Measurements from ENCODE around the gene IL20RA.

GRCh38 chr6:136983687-136984086 lies 61.1 kb downstream of the IL20RA start:
- TF ChIP-seq EZH2 (IDR thresholded peaks at IDR 0.05; ENCODE audit: low read depth, low read length, severe bottlenecking) = no peak
- no peak for TF ChIP-seq KDM4A (IDR thresholded peaks at IDR 0.05; ENCODE audit: low read depth, low read length, severe bottlenecking)
- no peak for TF ChIP-seq CTBP2 (IDR thresholded peaks at IDR 0.05; ENCODE audit: borderline replicate concordance, insufficient read depth, insufficient read length, low read length)
- TF ChIP-seq CTCF (IDR thresholded peaks at IDR 0.05; ENCODE audit: control extremely low read depth in 1 of 3, insufficient read depth in 1 of 3, low read depth in 1 of 3, low read length in 3 of 3) = no peak
- no peak for TF ChIP-seq CHD2 (IDR thresholded peaks at IDR 0.05; ENCODE audit: low read length)
- TF ChIP-seq ATF2 (IDR thresholded peaks at IDR 0.05; ENCODE audit: low read length) = no peak
- no peak for TF ChIP-seq HDAC6 (IDR thresholded peaks at IDR 0.05; ENCODE audit: low read depth, low read length)
- no peak for TF ChIP-seq POLR2A (IDR thresholded peaks at IDR 0.05; ENCODE audit: control extremely low read depth in 1 of 2, low read depth in 2 of 2, low read length in 2 of 2)
- no peak for TF ChIP-seq SP2 (IDR thresholded peaks at IDR 0.05; ENCODE audit: low read length)
